ENCODE measurements around the gene MNAT1.

Gene MNAT1

GRCh38 chr14:60904381-60904780 is 169.8 kb downstream of the MNAT1 start:
- DNase-seq: no peak

- DNase-seq: peak; percentile 44
These were observed 171.4 kb downstream of the MNAT1 start for GRCh38 chr14:60905923-60906322.

- DNase-seq: peak; percentile 6
These were observed 181.2 kb downstream of the MNAT1 start for GRCh38 chr14:60915781-60916180.

- peak; percentile 49 for DNase-seq
These were observed 187.5 kb downstream of the MNAT1 start for GRCh38 chr14:60922050-60922449.

- DNase-seq: no peak
These were observed 190.7 kb downstream of the MNAT1 start for GRCh38 chr14:60925286-60925685.

GRCh38 chr14:60926002-60926401 is 191.4 kb downstream of the MNAT1 start:
- no peak for DNase-seq

- DNase-seq: peak; percentile 16
These were observed 196.7 kb downstream of the MNAT1 start for GRCh38 chr14:60931218-60931617.

GRCh38 chr14:60933920-60934655 is 199.5 kb downstream of the MNAT1 start:
- no peak for DNase-seq

GRCh38 chr14:60935319-60935718 is 200.8 kb downstream of the MNAT1 start:
- DNase-seq: no peak

GRCh38 chr14:60943637-60944032 is 209.1 kb downstream of the MNAT1 start:
- no peak for DNase-seq

GRCh38 chr14:60944204-60944603 is 209.6 kb downstream of the MNAT1 start:
- DNase-seq: no peak

- peak; percentile 44 for DNase-seq
These were observed 211.4 kb downstream of the MNAT1 start for GRCh38 chr14:60945984-60946383.

- DNase-seq: no peak
These were observed 212.2 kb downstream of the MNAT1 start for GRCh38 chr14:60946773-60947172.

- peak; percentile 30 for DNase-seq
These were observed 217.3 kb downstream of the MNAT1 start for GRCh38 chr14:60951776-60952435.

- no peak for DNase-seq
These were observed 221.6 kb downstream of the MNAT1 start for GRCh38 chr14:60956202-60956601.

GRCh38 chr14:60956632-60957031 is 222.1 kb downstream of the MNAT1 start:
- DNase-seq: no peak

- no peak for DNase-seq
These were observed 223.6 kb downstream of the MNAT1 start for GRCh38 chr14:60958146-60958545.

GRCh38 chr14:60963761-60964160 is 229.2 kb downstream of the MNAT1 start:
- no peak for DNase-seq

GRCh38 chr14:60964904-60965303 is 230.3 kb downstream of the MNAT1 start:
- DNase-seq: peak; percentile 19

GRCh38 chr14:60965402-60965801 is 230.8 kb downstream of the MNAT1 start:
- peak; percentile 80 for DNase-seq

GRCh38 chr14:60968099-60968498 is 233.5 kb downstream of the MNAT1 start:
- DNase-seq: no peak

- DNase-seq: no peak
These were observed 234.1 kb downstream of the MNAT1 start for GRCh38 chr14:60968671-60969070.

- no peak for DNase-seq
These were observed 235.6 kb downstream of the MNAT1 start for GRCh38 chr14:60970146-60970545.

- no peak for DNase-seq
These were observed 236.7 kb downstream of the MNAT1 start for GRCh38 chr14:60971271-60971670.

- DNase-seq: no peak
These were observed 237.7 kb downstream of the MNAT1 start for GRCh38 chr14:60972295-60972694.
